Liver (tissue), 3 donors: ENCODE data around the gene CIAPIN1.

Experiments used
- CTCF ChIP-seq: fragments of 150-350 bp; IDR thresholded peaks from 2 replicates; pipeline ENCODE4 v1.5.1; 2017; ENCODE audit warnings: improper control_type of control experiment, low read depth, low read length; ENCODE audit not compliant: missing input control
- EGR1 ChIP-seq, 2 donors: IDR thresholded peaks; 2 replicates each; pipeline ENCODE4 v1.6.1; 2016 to 2018; ENCODE audit warnings: antibody characterized with exemption in 2 of 2, low read depth in 2 of 2
- GABPA ChIP-seq, 2 donors: IDR thresholded peaks in 1 of 2; conservative IDR thresholded peaks in 1 of 2; 2 replicates each; pipeline ENCODE4 v1.6.1; 2016; ENCODE audit warnings: antibody characterized with exemption in 2 of 2, mild to moderate bottlenecking in 1 of 2, moderate library complexity in 1 of 2
- JUND ChIP-seq, 2 donors: IDR thresholded peaks; 2 replicates each; pipeline ENCODE4 v1.6.1; 2016; ENCODE audit warnings: antibody characterized with exemption in 2 of 2
- NR2F2 ChIP-seq: IDR thresholded peaks from 2 replicates; pipeline ENCODE4 v1.6.1; 2016; ENCODE audit warnings: antibody characterized with exemption
- SP1 ChIP-seq: IDR thresholded peaks from 2 replicates; pipeline ENCODE4 v1.6.1; 2018; ENCODE audit warnings: antibody characterized with exemption, mild to moderate bottlenecking
- YY1 ChIP-seq: IDR thresholded peaks from 2 replicates; pipeline ENCODE4 v1.6.1; 2016; ENCODE audit warnings: antibody characterized with exemption, mild to moderate bottlenecking
- TF ChIP-seq, protein P1 (sequence below): IDR thresholded peaks from 2 replicates; pipeline ENCODE4 v1.6.1; 2016; ENCODE audit warnings: antibody characterized with exemption
- TF ChIP-seq, protein P2 (sequence below): IDR thresholded peaks from 2 replicates; pipeline ENCODE4 v1.6.1; 2016; ENCODE audit warnings: antibody characterized with exemption
- TF ChIP-seq, protein P3 (sequence below): IDR thresholded peaks from 2 replicates; pipeline ENCODE4 v1.6.1; 2016; ENCODE audit warnings: antibody characterized with exemption
- donor health status: healthy.
- donor health status: healthy.

GRCh38 chr16:57445510-57445909 lies 1.7 kb downstream of the CIAPIN1 start:
- TF ChIP-seq CTCF (no peak), GABPA (IDR thresholded peaks at IDR 0.05 in 1 of 2, conservative IDR thresholded peaks at IDR 0.05 in 1 of 2) (no peak), SP1 (no peak), NR2F2 (no peak), JUND (IDR thresholded peaks at IDR 0.05) (no peak), EGR1 (IDR thresholded peaks at IDR 0.05; ENCODE audit: low read depth in 2 of 2) (no peak), YY1 (no peak)
- TF ChIP-seq, protein P1, sequence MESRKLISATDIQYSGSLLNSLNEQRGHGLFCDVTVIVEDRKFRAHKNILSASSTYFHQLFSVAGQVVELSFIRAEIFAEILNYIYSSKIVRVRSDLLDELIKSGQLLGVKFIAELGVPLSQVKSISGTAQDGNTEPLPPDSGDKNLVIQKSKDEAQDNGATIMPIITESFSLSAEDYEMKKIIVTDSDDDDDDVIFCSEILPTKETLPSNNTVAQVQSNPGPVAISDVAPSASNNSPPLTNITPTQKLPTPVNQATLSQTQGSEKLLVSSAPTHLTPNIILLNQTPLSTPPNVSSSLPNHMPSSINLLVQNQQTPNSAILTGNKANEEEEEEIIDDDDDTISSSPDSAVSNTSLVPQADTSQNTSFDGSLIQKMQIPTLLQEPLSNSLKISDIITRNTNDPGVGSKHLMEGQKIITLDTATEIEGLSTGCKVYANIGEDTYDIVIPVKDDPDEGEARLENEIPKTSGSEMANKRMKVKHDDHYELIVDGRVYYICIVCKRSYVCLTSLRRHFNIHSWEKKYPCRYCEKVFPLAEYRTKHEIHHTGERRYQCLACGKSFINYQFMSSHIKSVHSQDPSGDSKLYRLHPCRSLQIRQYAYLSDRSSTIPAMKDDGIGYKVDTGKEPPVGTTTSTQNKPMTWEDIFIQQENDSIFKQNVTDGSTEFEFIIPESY, result no peak
- TF ChIP-seq, protein P2, sequence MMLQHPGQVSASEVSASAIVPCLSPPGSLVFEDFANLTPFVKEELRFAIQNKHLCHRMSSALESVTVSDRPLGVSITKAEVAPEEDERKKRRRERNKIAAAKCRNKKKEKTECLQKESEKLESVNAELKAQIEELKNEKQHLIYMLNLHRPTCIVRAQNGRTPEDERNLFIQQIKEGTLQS, result no peak
- TF ChIP-seq, protein P3, sequence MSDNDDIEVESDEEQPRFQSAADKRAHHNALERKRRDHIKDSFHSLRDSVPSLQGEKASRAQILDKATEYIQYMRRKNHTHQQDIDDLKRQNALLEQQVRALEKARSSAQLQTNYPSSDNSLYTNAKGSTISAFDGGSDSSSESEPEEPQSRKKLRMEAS, result no peak
